ENCODE measurements around the gene CTXN1. TPM values are rescaled to one million over a fixed set of nuclear protein-coding genes. Genes with fewer than 3 reads are reported as not detected.

Gene CTXN1
- total RNA-seq, 1 experiment from 2014 or later: 71.7 TPM

- ChIA-PET POLR2A (ENCODE audit: low non-redundant PET) (no interaction called here), CTCF (interaction anchor here (0.5 kb wide), 1 partner anchor 17 kb away, joined by 8 read pairs; no protein-coding TSS in a partner anchor)
These were observed 14.3 kb downstream of the CTXN1 start for GRCh38 chr19:7911508-7912143.

GRCh38 chr19:7910321-7911161 is 15.4 kb downstream of the CTXN1 start:
- Histone ChIP-seq H3K4me1 (ENCODE audit: insufficient read depth, low read length, poor library complexity, severe bottlenecking) (no peaks in the 10 kb centered on the region), H3K9me3 (ENCODE audit: low read depth, low read length, poor library complexity, severe bottlenecking) (no peaks in the 10 kb centered on the region), H3K4me3 (ENCODE audit: low read depth, low read length, poor library complexity, severe bottlenecking) (no peak overlapping the region), H3K36me3 (ENCODE audit: insufficient read depth, low read length, poor library complexity, severe bottlenecking) (peaks cover 27% of the 10 kb centered on the region), H3K27ac (ENCODE audit: low read depth, low read length, poor library complexity, severe bottlenecking) (no peak overlapping the region), H3K27me3 (replicated peaks; ENCODE audit: insufficient read depth, low read depth, low read length, poor library complexity) (no peaks in the 10 kb centered on the region)
- no TSS peak for BruUV-seq (replicated peaks)
- no peak for TF ChIP-seq EZH2 (IDR thresholded peaks at IDR 0.05; ENCODE audit: borderline replicate concordance, low read depth, low read length, poor library complexity, severe bottlenecking)
- TF ChIP-seq CTCF (conservative IDR thresholded peaks at IDR 0.05; ENCODE audit: low read depth, low read length): no peak
- ChIA-PET POLR2A (ENCODE audit: low non-redundant PET) (no interaction called here), CTCF (no interaction called here)
- DNase-seq (ENCODE audit: low spot score): no peak
- intact Hi-C loops (cut with micrococcal nuclease; ENCODE audit: unreplicated experiment): no loop called here

More at GRCh38 chr19:7911508-7912143, 14.3 kb downstream of the CTXN1 start:
- H3K27me3 ChIP-seq (replicated peaks; ENCODE audit: insufficient read depth, low read depth, low read length, poor library complexity): peaks cover 8% of the 10 kb centered on the region
- no TSS peak for BruUV-seq (replicated peaks)
- H3K27ac ChIP-seq (ENCODE audit: low read depth, low read length, poor library complexity, severe bottlenecking): no peak overlapping the region
- no peak for DNase-seq (ENCODE audit: low spot score)
- no peaks in the 10 kb centered on the region for H3K9me3 ChIP-seq (ENCODE audit: low read depth, low read length, poor library complexity, severe bottlenecking)
- peaks cover 19% of the 10 kb centered on the region for H3K36me3 ChIP-seq (ENCODE audit: insufficient read depth, low read length, poor library complexity, severe bottlenecking)
- intact Hi-C loops (cut with micrococcal nuclease; ENCODE audit: unreplicated experiment): no loop called here
- no peak overlapping the region for H3K4me3 ChIP-seq (ENCODE audit: low read depth, low read length, poor library complexity, severe bottlenecking)
- peaks cover 10% of the 10 kb centered on the region for H3K4me1 ChIP-seq (ENCODE audit: insufficient read depth, low read length, poor library complexity, severe bottlenecking)
- no peak for TF ChIP-seq EZH2 (IDR thresholded peaks at IDR 0.05; ENCODE audit: borderline replicate concordance, low read depth, low read length, poor library complexity, severe bottlenecking)
- no peak for TF ChIP-seq CTCF (conservative IDR thresholded peaks at IDR 0.05; ENCODE audit: low read depth, low read length)

GRCh38 chr19:7909471-7910067 is 16.4 kb downstream of the CTXN1 start:
- Histone ChIP-seq H3K4me3 (ENCODE audit: low read depth, low read length, poor library complexity, severe bottlenecking) (no peak overlapping the region), H3K4me1 (ENCODE audit: insufficient read depth, low read length, poor library complexity, severe bottlenecking) (peaks cover 10% of the 10 kb centered on the region), H3K36me3 (ENCODE audit: insufficient read depth, low read length, poor library complexity, severe bottlenecking) (peaks cover 28% of the 10 kb centered on the region), H3K27me3 (replicated peaks; ENCODE audit: insufficient read depth, low read depth, low read length, poor library complexity) (no peaks in the 10 kb centered on the region), H3K27ac (ENCODE audit: low read depth, low read length, poor library complexity, severe bottlenecking) (no peak overlapping the region), H3K9me3 (ENCODE audit: low read depth, low read length, poor library complexity, severe bottlenecking) (no peaks in the 10 kb centered on the region)
- no TSS peak for BruUV-seq (replicated peaks)
- intact Hi-C loops (cut with micrococcal nuclease; ENCODE audit: unreplicated experiment): no loop called here
- POLR2A ChIA-PET (ENCODE audit: low non-redundant PET): no interaction called here
- no peak for TF ChIP-seq EZH2 (IDR thresholded peaks at IDR 0.05; ENCODE audit: borderline replicate concordance, low read depth, low read length, poor library complexity, severe bottlenecking)
- DNase-seq (ENCODE audit: low spot score): no peak
- CTCF ChIA-PET: no interaction called here
